Measurements from ENCODE around the gene CREB3L4.

CREB3L4 gene

DNA sequence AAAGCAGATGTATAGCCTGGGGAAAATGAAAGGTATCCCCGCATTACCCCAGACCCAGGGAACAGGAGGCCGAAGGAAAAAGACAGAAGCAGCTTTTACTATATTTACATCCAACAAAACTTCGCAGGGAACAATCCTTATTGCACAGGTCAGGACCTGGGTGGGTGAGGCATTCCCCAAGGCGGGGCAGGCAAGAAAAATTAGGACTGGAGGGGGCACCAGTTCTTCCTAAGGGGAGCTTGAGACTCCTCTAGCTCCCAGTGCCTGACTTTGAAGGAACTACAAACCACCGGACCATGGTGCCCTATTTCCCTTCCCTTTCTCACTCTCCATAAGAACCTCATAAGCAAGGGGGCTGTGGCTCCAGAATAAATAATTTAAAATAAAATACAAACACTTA lies 38.3 kb upstream of the CREB3L4 start:
- H3K9ac ChIP-seq (ENCODE audit: low read depth, low read length): no peak overlapping the region

DNA sequence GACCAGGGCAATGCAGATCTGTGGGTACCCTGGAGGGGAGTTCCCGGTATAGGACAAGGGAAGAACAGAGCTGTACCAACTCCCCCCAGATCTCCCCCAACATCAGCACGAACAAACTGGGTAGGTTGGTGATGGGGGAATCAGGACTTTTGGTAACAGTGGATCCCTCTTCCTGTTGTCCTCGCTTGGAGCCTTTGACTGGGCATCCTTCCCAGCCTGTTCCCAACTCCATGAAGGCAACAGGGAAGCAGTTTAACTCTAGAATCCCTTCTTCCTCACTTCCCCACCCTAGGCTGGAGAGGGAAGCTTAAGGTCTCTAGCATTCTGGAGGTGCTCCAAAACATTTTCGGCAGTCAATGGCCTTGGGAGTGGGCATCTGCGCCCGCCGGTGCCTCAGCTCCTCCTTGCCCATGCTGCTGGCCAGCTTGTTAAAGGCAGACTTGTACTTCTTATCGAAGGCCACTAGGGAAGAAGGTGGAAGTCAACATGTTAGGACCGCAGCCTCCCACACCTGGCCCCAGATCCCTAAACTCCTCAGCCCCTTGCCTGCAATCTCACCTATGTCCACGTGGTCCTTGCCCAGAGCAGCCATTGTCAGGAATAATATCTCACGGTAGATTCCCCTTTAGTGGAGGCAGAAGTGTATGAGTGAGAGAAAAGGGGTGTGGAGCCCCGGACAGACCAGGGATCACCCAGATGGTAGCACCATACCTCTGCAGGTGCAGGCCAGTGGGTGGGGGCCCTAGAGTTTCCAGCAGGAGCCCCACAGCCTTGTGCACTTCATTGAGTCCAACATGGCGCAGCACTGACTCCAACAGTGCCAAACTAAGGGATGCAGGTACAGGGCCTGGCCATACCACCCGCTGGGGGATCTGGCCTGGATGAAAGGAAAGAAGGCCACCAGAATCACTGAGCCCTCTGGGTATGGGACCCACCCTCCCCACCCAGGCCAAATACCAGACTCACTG lies 37.4 kb upstream of the CREB3L4 start:
- H3K36me3 ChIP-seq (ENCODE audit: insufficient read depth, low read length): peaks cover 25% of the 10 kb centered on the region
- H3K4me2 ChIP-seq (ENCODE audit: low read length): no peak overlapping the region
- no peak overlapping the region for H3K9ac ChIP-seq (ENCODE audit: low read depth, low read length)
- no peaks in the 10 kb centered on the region for H3K27me3 ChIP-seq (ENCODE audit: control insufficient read depth, insufficient read depth, low read length)
- H3K9me3 ChIP-seq (replicated peaks; ENCODE audit: low read length): no peaks in the 10 kb centered on the region
- H3K4me1 ChIP-seq (ENCODE audit: control insufficient read depth, insufficient read depth, low read length): peaks cover 3% of the 10 kb centered on the region
- H3K4me3 ChIP-seq (ENCODE audit: low read length): no peak overlapping the region

More for the DNA sequence above, 38.3 kb upstream of the CREB3L4 start:
- Histone ChIP-seq H3K36me3 (ENCODE audit: insufficient read depth, low read length) (peaks cover 25% of the 10 kb centered on the region), H3K27me3 (ENCODE audit: control insufficient read depth, insufficient read depth, low read length) (no peaks in the 10 kb centered on the region), H3K4me3 (ENCODE audit: low read length) (no peak overlapping the region), H3K4me1 (ENCODE audit: control insufficient read depth, insufficient read depth, low read length) (peaks cover 4% of the 10 kb centered on the region), H3K9me3 (replicated peaks; ENCODE audit: low read length) (no peaks in the 10 kb centered on the region), H3K4me2 (ENCODE audit: low read length) (no peak overlapping the region)

GRCh38 chr1:153932156-153933131 lies 35.3 kb upstream of the CREB3L4 start:
- no peaks in the 10 kb centered on the region for H3K27me3 ChIP-seq (ENCODE audit: control insufficient read depth, insufficient read depth, low read length)
- H3K9ac ChIP-seq (ENCODE audit: low read depth, low read length): no peak overlapping the region
- H3K4me3 ChIP-seq (ENCODE audit: low read length): no peak overlapping the region
- H3K36me3 ChIP-seq (ENCODE audit: insufficient read depth, low read length): peaks cover 45% of the 10 kb centered on the region
- H3K9me3 ChIP-seq (replicated peaks; ENCODE audit: low read length): no peaks in the 10 kb centered on the region
- peaks cover 3% of the 10 kb centered on the region for H3K4me1 ChIP-seq (ENCODE audit: control insufficient read depth, insufficient read depth, low read length)
- H3K4me2 ChIP-seq (ENCODE audit: low read length): no peak overlapping the region

- Histone ChIP-seq H3K36me3 (ENCODE audit: insufficient read depth, low read length) (peaks cover 48% of the 10 kb centered on the region), H3K27me3 (ENCODE audit: control insufficient read depth, insufficient read depth, low read length) (no peaks in the 10 kb centered on the region), H3K4me1 (ENCODE audit: control insufficient read depth, insufficient read depth, low read length) (peaks cover 3% of the 10 kb centered on the region), H3K9ac (ENCODE audit: low read depth, low read length) (no peak overlapping the region), H3K4me3 (ENCODE audit: low read length) (no peak overlapping the region), H3K9me3 (replicated peaks; ENCODE audit: low read length) (no peaks in the 10 kb centered on the region), H3K4me2 (ENCODE audit: low read length) (no peak overlapping the region)
Measured at GRCh38 chr1:153933430-153933829, 34.3 kb upstream of the CREB3L4 start.

DNA sequence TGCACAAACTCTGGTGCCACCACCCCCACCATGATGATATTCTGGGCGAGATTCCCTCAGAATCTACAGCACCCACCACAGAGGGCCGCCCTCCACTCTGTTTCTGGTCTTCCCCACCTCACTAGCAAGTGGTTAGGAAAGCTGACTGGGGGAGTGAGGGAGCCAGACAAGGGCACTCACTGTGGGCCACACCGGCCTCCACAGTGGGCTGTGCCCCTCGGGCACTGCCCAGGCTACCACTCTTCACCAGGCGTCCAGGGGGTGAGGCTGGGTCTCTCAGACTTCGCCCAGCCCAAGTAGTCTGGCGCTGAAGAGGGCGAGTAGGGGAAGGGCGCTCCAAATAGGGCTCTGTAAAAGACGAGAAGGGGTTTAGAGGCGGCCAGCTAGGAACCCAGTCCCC lies 33.7 kb upstream of the CREB3L4 start:
- H3K9ac ChIP-seq (ENCODE audit: low read depth, low read length): no peak overlapping the region
- H3K9me3 ChIP-seq (replicated peaks; ENCODE audit: low read length): no peaks in the 10 kb centered on the region
- H3K4me1 ChIP-seq (ENCODE audit: control insufficient read depth, insufficient read depth, low read length): peaks cover 1% of the 10 kb centered on the region
- H3K4me2 ChIP-seq (ENCODE audit: low read length): no peak overlapping the region
- no peaks in the 10 kb centered on the region for H3K27me3 ChIP-seq (ENCODE audit: control insufficient read depth, insufficient read depth, low read length)
- no peak overlapping the region for H3K4me3 ChIP-seq (ENCODE audit: low read length)
- H3K36me3 ChIP-seq (ENCODE audit: insufficient read depth, low read length): peaks cover 48% of the 10 kb centered on the region

DNA sequence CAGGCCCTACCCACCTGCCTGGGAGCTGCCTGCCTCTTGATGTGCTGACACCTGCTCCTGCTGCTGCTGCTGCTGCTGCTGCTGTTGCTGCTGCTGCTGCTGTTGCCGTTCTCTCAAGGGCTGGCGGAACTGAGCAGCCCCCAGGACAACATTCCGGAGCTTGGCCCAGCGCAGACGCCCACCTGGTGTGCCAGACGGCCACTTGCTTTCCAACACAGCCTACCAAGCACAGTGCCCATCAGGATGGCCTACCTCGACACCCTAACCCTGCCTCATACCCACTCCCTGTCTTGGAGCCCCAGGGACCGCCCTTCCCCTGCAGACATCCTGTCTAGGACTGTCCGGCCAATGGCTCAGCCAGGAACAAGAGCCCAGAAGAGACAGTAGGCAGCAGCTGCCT lies 33.0 kb upstream of the CREB3L4 start:
- Histone ChIP-seq H3K4me3 (ENCODE audit: low read length) (no peak overlapping the region), H3K4me1 (ENCODE audit: control insufficient read depth, insufficient read depth, low read length) (no peaks in the 10 kb centered on the region)

GRCh38 chr1:153936011-153936802 lies 31.5 kb upstream of the CREB3L4 start:
- Histone ChIP-seq H3K4me2 (ENCODE audit: low read length) (no peak overlapping the region), H3K9me3 (replicated peaks; ENCODE audit: low read length) (no peaks in the 10 kb centered on the region), H3K4me3 (ENCODE audit: low read length) (no peak overlapping the region), H3K36me3 (ENCODE audit: insufficient read depth, low read length) (peaks cover 61% of the 10 kb centered on the region), H3K27me3 (ENCODE audit: control insufficient read depth, insufficient read depth, low read length) (no peaks in the 10 kb centered on the region), H3K4me1 (ENCODE audit: control insufficient read depth, insufficient read depth, low read length) (no peaks in the 10 kb centered on the region), H3K9ac (ENCODE audit: low read depth, low read length) (no peak overlapping the region)

More for the DNA sequence above, 33.0 kb upstream of the CREB3L4 start:
- Histone ChIP-seq H3K9me3 (replicated peaks; ENCODE audit: low read length) (no peaks in the 10 kb centered on the region), H3K27me3 (ENCODE audit: control insufficient read depth, insufficient read depth, low read length) (no peaks in the 10 kb centered on the region), H3K9ac (ENCODE audit: low read depth, low read length) (no peak overlapping the region), H3K4me2 (ENCODE audit: low read length) (no peak overlapping the region), H3K36me3 (ENCODE audit: insufficient read depth, low read length) (peaks cover 51% of the 10 kb centered on the region)

GRCh38 chr1:153937331-153937730 lies 30.4 kb upstream of the CREB3L4 start:
- Histone ChIP-seq H3K4me3 (ENCODE audit: low read length) (no peak overlapping the region), H3K4me2 (ENCODE audit: low read length) (no peak overlapping the region), H3K36me3 (ENCODE audit: insufficient read depth, low read length) (peaks cover 59% of the 10 kb centered on the region), H3K4me1 (ENCODE audit: control insufficient read depth, insufficient read depth, low read length) (no peaks in the 10 kb centered on the region), H3K9me3 (replicated peaks; ENCODE audit: low read length) (no peaks in the 10 kb centered on the region), H3K27me3 (ENCODE audit: control insufficient read depth, insufficient read depth, low read length) (no peaks in the 10 kb centered on the region), H3K9ac (ENCODE audit: low read depth, low read length) (no peak overlapping the region)

DNA sequence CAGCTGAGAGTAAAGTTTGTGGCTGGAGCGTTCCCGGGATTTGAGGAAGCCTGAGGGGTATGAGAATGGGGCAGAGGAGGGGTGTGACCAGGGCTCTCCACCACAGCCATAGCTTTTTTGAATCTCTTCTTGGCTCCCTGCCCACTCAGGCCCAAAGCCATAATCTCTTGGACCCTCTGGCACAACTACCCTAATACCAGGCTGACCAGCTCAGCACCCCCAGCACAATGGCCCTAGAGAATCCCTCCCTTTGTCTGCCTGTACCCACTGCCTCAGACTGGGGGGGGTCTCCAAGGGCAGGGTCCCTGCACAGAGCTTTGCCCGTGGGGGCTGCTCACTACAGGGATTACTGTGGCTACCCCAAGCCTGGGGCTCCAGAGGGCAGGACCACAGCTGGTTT lies 28.7 kb upstream of the CREB3L4 start:
- H3K9me3 ChIP-seq (replicated peaks; ENCODE audit: low read length): no peaks in the 10 kb centered on the region
- no peak overlapping the region for H3K9ac ChIP-seq (ENCODE audit: low read depth, low read length)
- H3K4me2 ChIP-seq (ENCODE audit: low read length): no peak overlapping the region
- H3K4me1 ChIP-seq (ENCODE audit: control insufficient read depth, insufficient read depth, low read length): no peaks in the 10 kb centered on the region
- peaks cover 51% of the 10 kb centered on the region for H3K36me3 ChIP-seq (ENCODE audit: insufficient read depth, low read length)
- no peak overlapping the region for H3K4me3 ChIP-seq (ENCODE audit: low read length)
- no peaks in the 10 kb centered on the region for H3K27me3 ChIP-seq (ENCODE audit: control insufficient read depth, insufficient read depth, low read length)

GRCh38 chr1:153939476-153939875 lies 28.2 kb upstream of the CREB3L4 start:
- H3K36me3 ChIP-seq (ENCODE audit: insufficient read depth, low read length): peaks cover 49% of the 10 kb centered on the region
- no peaks in the 10 kb centered on the region for H3K4me1 ChIP-seq (ENCODE audit: control insufficient read depth, insufficient read depth, low read length)
- H3K9ac ChIP-seq (ENCODE audit: low read depth, low read length): no peak overlapping the region
- no peak overlapping the region for H3K4me2 ChIP-seq (ENCODE audit: low read length)
- no peaks in the 10 kb centered on the region for H3K27me3 ChIP-seq (ENCODE audit: control insufficient read depth, insufficient read depth, low read length)
- no peak overlapping the region for H3K4me3 ChIP-seq (ENCODE audit: low read length)
- no peaks in the 10 kb centered on the region for H3K9me3 ChIP-seq (replicated peaks; ENCODE audit: low read length)

DNA sequence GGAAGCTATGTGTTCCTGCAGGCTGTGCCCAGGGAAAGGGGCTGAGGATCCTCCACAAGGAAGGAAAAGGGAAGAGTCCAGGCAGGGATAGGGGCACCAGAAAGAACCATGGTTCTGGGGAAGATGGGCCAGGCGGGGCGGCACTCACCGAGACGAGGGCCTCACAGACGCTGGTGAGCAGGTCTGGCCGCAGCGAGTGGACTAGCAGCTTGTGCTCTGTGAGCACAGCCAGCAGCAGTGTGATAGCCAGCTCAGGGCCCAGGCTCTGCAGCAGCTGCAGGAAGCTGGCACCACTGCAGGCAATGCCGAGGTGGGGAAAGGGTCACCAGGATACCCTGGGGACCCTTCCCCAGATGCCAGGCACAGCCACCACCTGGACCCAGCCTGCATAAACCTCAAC lies 26.9 kb upstream of the CREB3L4 start:
- no peak overlapping the region for H3K9ac ChIP-seq (ENCODE audit: low read depth, low read length)
- no peaks in the 10 kb centered on the region for H3K9me3 ChIP-seq (replicated peaks; ENCODE audit: low read length)
- H3K4me2 ChIP-seq (ENCODE audit: low read length): no peak overlapping the region
- H3K27me3 ChIP-seq (ENCODE audit: control insufficient read depth, insufficient read depth, low read length): no peaks in the 10 kb centered on the region
- H3K4me1 ChIP-seq (ENCODE audit: control insufficient read depth, insufficient read depth, low read length): peaks cover 8% of the 10 kb centered on the region
- H3K36me3 ChIP-seq (ENCODE audit: insufficient read depth, low read length): peaks cover 46% of the 10 kb centered on the region
- H3K4me3 ChIP-seq (ENCODE audit: low read length): no peak overlapping the region

Measured in skeletal muscle satellite cell (primary cell).